HEK293 (cell line): ENCODE results near the gene SIL1.
A peak's percentile ranks its signal among the peaks of the same experiment; 100 is the strongest.

Experiments used
- MZF1 ChIP-seq: fragments of 450-650 bp; formaldehyde crosslinking; IDR thresholded peaks from 2 replicates; pipeline ENCODE4 v1.5.1; 2017; ENCODE audit warnings: missing biosample characterization, missing genetic modification characterization, borderline replicate concordance
- PRDM10 ChIP-seq: fragments of 450-650 bp; formaldehyde crosslinking; IDR thresholded peaks from 2 replicates; pipeline ENCODE4 v1.5.1; 2016; ENCODE audit warnings: missing biosample characterization, missing genetic modification characterization
- TSHZ1 ChIP-seq: fragments of 450-650 bp; formaldehyde crosslinking; IDR thresholded peaks from 2 replicates; pipeline ENCODE4 v1.5.1; 2016; ENCODE audit warnings: missing biosample characterization, missing genetic modification characterization, borderline replicate concordance
- ZBTB10 ChIP-seq: fragments of 450-650 bp; formaldehyde crosslinking; IDR thresholded peaks from 2 replicates; pipeline ENCODE4 v1.5.1; 2016; ENCODE audit warnings: missing biosample characterization, missing genetic modification characterization
- ZFHX2 ChIP-seq: fragments of 450-650 bp; formaldehyde crosslinking; conservative IDR thresholded peaks from 2 replicates; pipeline ENCODE4 v1.5.1; 2016; ENCODE audit warnings: missing biosample characterization, missing genetic modification characterization
- ZNF174 ChIP-seq: fragments of 450-650 bp; formaldehyde crosslinking; IDR thresholded peaks from 2 replicates; pipeline ENCODE4 v1.5.0; 2017; ENCODE audit warnings: missing biosample characterization, mild to moderate bottlenecking, missing genetic modification characterization
- ZNF239 ChIP-seq: fragments of 450-650 bp; formaldehyde crosslinking; IDR thresholded peaks from 2 replicates; pipeline ENCODE4 v1.5.1; 2016; ENCODE audit warnings: missing biosample characterization, missing genetic modification characterization
- ZNF24 ChIP-seq: fragments of 450-650 bp; formaldehyde crosslinking; IDR thresholded peaks from 2 replicates; pipeline ENCODE4 v1.5.1; 2016; ENCODE audit warnings: missing biosample characterization, missing genetic modification characterization
- ZNF248 ChIP-seq: fragments of 450-650 bp; formaldehyde crosslinking; IDR thresholded peaks from 2 replicates; pipeline ENCODE4 v1.5.1; 2017; ENCODE audit warnings: missing biosample characterization, missing genetic modification characterization
- ZNF26 ChIP-seq: fragments of 450-650 bp; formaldehyde crosslinking; IDR thresholded peaks from 2 replicates; pipeline ENCODE4 v1.5.1; 2016; ENCODE audit warnings: missing biosample characterization, missing genetic modification characterization
- ZNF394 ChIP-seq: fragments of 450-650 bp; formaldehyde crosslinking; IDR thresholded peaks from 2 replicates; pipeline ENCODE4 v1.5.1; 2016; ENCODE audit warnings: missing biosample characterization, missing genetic modification characterization, mild to moderate bottlenecking, moderate library complexity, borderline replicate concordance
- ZNF501 ChIP-seq: fragments of 450-650 bp; formaldehyde crosslinking; IDR thresholded peaks from 2 replicates; pipeline ENCODE4 v1.5.1; 2016; ENCODE audit warnings: missing biosample characterization, missing genetic modification characterization
- ZNF514 ChIP-seq: fragments of 450-650 bp; formaldehyde crosslinking; IDR thresholded peaks from 2 replicates; pipeline ENCODE4 v1.5.1; 2016; ENCODE audit warnings: missing biosample characterization, missing genetic modification characterization
- ZNF629 ChIP-seq: fragments of 450-650 bp; formaldehyde crosslinking; IDR thresholded peaks from 2 replicates; pipeline ENCODE4 v1.5.1; 2017; ENCODE audit warnings: missing biosample characterization, missing genetic modification characterization
- ZNF639 ChIP-seq: fragments of 450-650 bp; formaldehyde crosslinking; IDR thresholded peaks from 2 replicates; pipeline ENCODE4 v1.5.1; 2016; ENCODE audit warnings: missing biosample characterization, missing genetic modification characterization
- ZNF660 ChIP-seq: fragments of 450-650 bp; IDR thresholded peaks from 2 replicates; pipeline ENCODE4 v1.5.1; 2018; ENCODE audit warnings: missing biosample characterization, mild to moderate bottlenecking, missing genetic modification characterization
- ZNF692 ChIP-seq: fragments of 450-650 bp; formaldehyde crosslinking; IDR thresholded peaks from 2 replicates; pipeline ENCODE4 v1.5.1; 2016; ENCODE audit warnings: missing biosample characterization, missing genetic modification characterization
- ZNF768 ChIP-seq: fragments of 450-650 bp; formaldehyde crosslinking; IDR thresholded peaks from 2 replicates; pipeline ENCODE4 v1.5.1; 2018; ENCODE audit warnings: missing biosample characterization, mild to moderate bottlenecking, missing genetic modification characterization

SIL1 gene

GRCh38 chr5:139215107-139215975 is 17.2 kb upstream of the SIL1 start (continued):
- no peak for TF ChIP-seq PRDM10 (tag by site-specific recombination)
- TF ChIP-seq ZBTB10 (tag by site-specific recombination) = no peak
- no peak for TF ChIP-seq ZNF692 (tag by site-specific recombination)
- TF ChIP-seq ZNF239 (tag by site-specific recombination) = no peak
- no peak for TF ChIP-seq ZNF639
- TF ChIP-seq ZFHX2 = 0 out of 2 replicates have a peak, but pooled peaks have one; percentile 28
- TF ChIP-seq ZNF26 = no peak
- no peak for TF ChIP-seq ZNF174 (tag by site-specific recombination)
- no peak for TF ChIP-seq ZNF514 (tag by site-specific recombination)
- TF ChIP-seq TSHZ1 (tag by site-specific recombination) = 0 out of 2 replicates have a peak, but pooled peaks have one; percentile 43
- TF ChIP-seq ZNF501 (tag by site-specific recombination) = no peak
- TF ChIP-seq ZNF248 (tag by site-specific recombination) = no peak
- TF ChIP-seq ZNF660 (tag by site-specific recombination) = no peak
- peak; percentile 59 for TF ChIP-seq ZNF629 (tag by site-specific recombination)
- no peak for TF ChIP-seq ZNF394
- no peak for TF ChIP-seq MZF1 (tag by site-specific recombination)
- 0 out of 2 replicates have a peak, but pooled peaks have one; percentile 67 for TF ChIP-seq ZNF24 (tag by site-specific recombination)
- TF ChIP-seq ZNF768 (tag by site-specific recombination) = no peak
